OCI-LY1 (cell line): Measurements from ENCODE around the gene SMURF2.

Experiments
- EZH2 ChIP-seq: fragments of 200-600 bp; sonication (generic), shearing (Covaris generic); IDR thresholded peaks from 2 replicates; pipeline ENCODE4 v1.8.0; 2017; ENCODE audit warnings: borderline replicate concordance, mixed run types, mild to moderate bottlenecking, antibody characterized with exemption, low read length, moderate library complexity, mixed read lengths
- TF ChIP-seq, protein P1 (sequence below): fragments of 200-600 bp; sonication (generic), shearing (Covaris generic); IDR thresholded peaks from 2 replicates; pipeline ENCODE4 v1.5.1; 2017; ENCODE audit warnings: mild to moderate bottlenecking, antibody characterized with exemption, low read length, moderate library complexity, mixed read lengths

DNA sequence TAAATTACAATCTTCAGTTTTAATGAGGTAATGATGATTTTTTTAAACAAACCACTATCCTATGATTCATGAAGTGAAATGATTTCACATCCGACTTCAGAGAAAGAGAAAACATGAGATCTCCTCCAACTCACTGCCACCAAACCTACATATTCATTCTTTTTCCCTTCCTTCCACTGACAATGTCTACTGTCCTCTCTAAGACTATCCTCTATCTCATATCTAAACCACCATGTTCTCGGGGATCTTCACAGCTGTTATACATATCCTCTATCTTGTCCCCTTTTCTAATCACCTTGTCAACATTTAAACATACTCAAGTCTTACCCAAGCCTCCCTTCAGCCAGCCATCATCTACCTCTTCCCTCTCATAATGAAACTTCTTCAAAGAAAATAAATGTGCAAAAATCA lies 53.5 kb downstream of the SMURF2 start:
- TF ChIP-seq, protein P1, sequence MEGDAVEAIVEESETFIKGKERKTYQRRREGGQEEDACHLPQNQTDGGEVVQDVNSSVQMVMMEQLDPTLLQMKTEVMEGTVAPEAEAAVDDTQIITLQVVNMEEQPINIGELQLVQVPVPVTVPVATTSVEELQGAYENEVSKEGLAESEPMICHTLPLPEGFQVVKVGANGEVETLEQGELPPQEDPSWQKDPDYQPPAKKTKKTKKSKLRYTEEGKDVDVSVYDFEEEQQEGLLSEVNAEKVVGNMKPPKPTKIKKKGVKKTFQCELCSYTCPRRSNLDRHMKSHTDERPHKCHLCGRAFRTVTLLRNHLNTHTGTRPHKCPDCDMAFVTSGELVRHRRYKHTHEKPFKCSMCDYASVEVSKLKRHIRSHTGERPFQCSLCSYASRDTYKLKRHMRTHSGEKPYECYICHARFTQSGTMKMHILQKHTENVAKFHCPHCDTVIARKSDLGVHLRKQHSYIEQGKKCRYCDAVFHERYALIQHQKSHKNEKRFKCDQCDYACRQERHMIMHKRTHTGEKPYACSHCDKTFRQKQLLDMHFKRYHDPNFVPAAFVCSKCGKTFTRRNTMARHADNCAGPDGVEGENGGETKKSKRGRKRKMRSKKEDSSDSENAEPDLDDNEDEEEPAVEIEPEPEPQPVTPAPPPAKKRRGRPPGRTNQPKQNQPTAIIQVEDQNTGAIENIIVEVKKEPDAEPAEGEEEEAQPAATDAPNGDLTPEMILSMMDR = no peak
- TF ChIP-seq EZH2 = no peak
